Stimulated activated CD4-positive, alpha-beta T cell treated with anti-CD3 and anti-CD28 coated beads, Interleukin-15, amount 100 ng/mL, for 24 hours (primary cell): ENCODE results near the gene GRK6.

ENCODE experiments used
- DNase-seq: peaks from one replicate; pipeline ENCODE4 v3.0.0-alpha.2; 2020

GRK6 gene

DNA sequence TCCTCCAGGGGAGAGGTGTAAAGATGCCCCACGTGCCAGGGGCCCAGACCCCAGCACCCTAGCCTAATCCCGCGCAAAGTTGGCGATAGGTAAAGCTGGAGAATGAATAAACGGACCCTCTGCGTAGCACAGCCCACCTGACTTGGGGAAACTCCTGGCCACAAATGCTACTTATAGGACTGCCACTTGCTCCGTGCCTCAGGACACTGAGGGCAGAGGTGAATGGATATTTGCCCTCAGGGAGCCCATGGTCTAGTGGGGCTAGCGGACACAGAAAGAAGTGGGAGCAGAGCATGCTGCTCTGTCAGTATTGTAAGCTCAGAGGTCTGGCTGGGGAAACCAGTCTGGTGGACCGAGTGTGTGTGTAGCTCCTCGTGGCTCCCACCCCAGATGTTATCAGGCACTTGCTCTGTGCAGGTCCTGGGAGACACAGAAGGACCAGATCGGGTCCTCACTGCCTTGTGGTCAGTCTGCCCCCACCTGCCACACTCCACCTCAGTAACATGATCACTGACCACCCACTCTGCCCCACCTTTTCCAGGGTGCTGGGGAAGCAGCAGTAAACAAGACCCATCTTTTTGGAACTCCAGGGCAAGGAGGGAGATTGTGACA lies 841 bp downstream of the GRK6 start:
- peak; percentile 32 for DNase-seq

- peak; percentile 64 for DNase-seq
These were observed 1.6 kb downstream of the GRK6 start for GRCh38 chr5:177427919-177428573.

DNA sequence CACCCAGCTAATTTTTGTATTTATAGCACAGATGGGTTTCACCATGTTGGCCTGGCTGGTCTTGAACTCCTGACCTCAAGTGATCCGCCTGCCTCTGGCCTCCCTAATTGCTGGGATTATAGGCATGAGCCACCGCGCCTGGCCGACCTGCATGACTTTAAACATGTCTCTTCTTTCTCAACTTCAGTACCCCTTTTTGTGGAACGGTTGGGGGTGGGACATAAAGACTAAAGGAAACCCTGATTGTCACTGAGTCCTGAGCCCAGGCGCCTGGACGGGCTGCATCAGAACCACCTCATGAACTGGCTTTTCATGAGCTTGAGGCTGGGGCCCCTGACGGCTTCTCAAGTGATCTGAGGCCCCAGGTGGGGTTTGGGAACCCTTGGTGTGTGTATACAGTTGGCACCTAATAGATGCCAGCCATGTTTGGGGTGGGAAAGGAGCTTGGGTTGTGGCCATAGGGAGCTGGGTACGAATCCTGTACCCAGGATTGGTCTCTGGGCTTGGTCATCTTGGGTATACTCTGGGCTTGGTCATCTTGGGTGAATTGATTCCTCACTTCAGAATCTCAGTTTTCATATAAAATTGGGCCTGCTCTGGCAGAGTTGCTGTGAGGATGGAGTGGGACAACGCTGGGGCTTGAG lies 2.2 kb downstream of the GRK6 start:
- peak; percentile 36 for DNase-seq

DNA sequence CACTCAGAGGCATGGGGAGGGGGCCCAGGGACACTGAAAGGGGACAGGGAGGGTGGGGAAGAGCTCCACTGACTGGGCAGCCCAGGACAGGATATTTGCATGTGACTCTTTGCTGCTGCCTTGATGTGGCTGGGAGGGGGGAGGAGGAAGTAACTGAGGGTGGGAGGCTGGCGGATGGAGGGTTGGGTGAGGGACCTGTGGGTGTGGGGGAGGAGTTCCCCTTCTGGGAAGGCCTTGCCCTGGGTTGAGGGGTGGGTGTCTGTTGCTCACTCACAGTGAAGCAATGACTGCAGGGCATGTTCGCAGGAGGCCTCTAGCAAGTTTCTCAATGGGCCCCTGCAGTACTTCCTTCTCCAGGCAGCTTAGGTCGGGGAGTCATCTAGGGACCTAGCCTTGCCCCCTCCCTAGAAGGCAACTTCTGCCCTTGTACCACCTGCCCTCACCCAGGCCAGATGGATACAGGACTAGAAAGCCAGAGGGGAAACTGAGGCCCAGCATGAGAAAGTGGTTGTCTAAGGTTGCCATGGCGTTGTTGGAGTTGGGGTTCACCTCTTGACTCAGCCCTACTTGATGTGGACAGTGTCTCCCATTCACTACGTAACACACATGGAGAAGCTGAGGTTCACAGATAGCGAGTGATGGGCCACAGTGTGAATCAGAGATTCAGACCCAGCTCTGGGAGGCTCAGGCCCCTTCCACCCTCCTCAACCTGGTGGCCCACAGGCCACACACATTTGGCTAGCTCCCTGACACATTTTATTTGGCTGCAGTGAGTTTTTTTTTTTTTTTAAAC lies 3.0 kb downstream of the GRK6 start:
- peak; percentile 95 for DNase-seq

DNA sequence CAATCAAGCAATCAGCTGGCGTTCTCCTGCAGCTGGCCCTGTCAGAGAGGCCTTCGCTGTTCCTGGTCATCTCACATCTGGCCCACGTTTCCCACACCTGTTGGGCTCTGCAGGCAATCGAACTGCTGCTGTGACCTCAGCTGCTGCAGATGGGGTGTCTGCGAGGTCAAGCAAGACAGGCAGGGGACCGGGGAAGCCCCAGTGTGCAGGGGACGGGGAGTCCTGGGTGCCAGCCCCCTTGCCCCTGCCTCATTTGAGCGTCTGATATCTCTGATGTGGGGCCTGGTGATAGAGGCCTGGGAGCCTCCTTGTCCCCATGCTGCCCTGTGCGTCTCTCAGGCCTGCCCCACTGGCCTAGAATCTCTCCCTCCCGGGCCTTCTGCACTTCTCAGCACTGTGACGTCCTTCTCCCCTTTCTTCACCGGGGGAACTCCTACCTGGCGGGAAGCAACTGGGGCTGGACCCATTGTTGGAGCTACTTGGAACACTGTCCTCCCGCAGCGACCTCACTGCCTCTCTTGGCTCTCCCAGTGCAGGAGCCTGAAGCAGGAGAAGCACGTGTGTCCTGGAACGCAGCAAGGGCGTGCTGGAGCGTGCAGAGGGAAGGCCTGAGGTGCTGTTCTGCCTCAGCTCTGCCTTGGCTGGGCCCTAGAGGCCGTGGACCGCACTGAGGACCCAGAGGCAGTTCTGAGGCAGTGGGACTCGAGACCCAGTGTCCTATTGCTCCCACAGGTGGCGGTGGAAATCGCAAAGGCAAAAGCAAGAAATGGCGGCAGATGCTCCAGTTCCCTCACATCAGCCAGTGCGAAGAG lies 3.9 kb downstream of the GRK6 start:
- peak; percentile 27 for DNase-seq

GRCh38 chr5:177430972-177431316 lies 4.5 kb downstream of the GRK6 start:
- DNase-seq: peak; percentile 40

DNA sequence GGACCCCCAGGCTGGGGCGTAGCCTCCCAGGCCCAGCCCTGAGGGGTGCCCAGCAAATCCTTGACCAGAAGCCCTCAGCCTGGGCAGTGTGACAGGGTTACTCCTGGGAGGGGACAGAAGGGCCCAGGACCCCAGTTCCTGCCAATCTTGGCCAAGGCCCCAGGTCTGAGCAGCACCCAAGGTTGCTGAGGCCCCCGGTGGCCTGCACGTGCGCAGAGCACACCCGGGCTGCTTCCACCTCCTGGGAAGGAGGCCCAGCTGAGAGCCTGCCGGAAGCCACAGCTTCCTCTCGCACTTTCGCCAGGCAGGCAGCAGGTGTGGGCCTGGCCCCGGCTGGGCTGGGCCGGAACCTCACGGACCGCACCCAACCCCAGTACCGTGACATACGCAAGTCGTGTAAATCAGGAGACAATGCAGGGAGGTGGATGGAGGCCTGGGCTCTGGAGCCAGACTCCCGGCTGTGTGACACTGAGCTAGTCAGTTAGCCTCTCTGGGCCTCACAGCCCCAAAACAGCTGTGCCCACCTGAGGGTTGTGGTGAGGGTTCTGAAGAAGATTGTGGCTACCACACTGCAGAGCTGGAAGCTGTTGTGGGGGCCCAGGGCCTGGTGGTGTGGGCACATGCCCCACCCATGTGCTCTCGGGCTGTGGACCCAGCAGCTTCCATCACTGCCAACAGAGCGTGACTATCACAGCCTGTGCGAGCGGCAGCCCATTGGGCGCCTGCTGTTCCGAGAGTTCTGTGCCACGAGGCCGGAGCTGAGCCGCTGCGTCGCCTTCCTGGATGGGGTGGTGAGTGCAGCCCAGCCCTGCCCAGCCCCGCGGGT lies 5.1 kb downstream of the GRK6 start:
- DNase-seq: peak; percentile 86

GRCh38 chr5:177432143-177432838 lies 5.8 kb downstream of the GRK6 start:
- DNase-seq: peak; percentile 77

DNA sequence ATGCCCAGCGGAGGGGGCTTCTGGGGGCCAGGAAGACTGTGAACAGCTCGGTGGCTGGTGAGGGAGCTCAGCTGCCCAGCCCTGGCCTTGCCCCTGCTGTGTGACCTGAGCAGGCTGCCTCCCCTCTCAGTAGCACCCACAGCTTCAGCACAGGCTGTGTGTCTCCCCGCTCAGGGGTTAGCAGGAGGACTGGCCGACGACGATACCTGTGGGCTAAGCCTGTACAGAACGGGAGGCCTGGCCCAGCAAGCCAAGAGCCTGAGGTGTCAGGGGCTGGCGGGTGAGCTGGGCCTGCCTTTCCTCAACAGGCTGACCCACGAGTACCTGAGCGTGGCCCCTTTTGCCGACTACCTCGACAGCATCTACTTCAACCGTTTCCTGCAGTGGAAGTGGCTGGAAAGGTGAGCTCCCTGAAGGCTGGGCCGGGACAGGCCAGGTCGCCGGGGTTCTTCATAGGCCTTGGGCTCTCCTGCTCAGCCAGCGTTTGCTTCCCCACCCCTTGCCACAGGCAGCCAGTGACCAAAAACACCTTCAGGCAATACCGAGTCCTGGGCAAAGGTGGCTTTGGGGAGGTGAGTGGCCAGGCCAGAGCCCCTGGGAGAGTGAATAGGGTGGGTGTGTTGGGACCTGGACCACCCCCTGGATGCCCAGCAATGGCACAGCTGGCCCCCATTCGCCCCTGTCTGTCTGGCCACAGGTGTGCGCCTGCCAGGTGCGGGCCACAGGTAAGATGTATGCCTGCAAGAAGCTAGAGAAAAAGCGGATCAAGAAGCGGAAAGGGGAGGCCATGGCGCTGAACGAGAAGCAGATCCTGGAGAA lies 6.6 kb downstream of the GRK6 start:
- DNase-seq: no peak

DNA sequence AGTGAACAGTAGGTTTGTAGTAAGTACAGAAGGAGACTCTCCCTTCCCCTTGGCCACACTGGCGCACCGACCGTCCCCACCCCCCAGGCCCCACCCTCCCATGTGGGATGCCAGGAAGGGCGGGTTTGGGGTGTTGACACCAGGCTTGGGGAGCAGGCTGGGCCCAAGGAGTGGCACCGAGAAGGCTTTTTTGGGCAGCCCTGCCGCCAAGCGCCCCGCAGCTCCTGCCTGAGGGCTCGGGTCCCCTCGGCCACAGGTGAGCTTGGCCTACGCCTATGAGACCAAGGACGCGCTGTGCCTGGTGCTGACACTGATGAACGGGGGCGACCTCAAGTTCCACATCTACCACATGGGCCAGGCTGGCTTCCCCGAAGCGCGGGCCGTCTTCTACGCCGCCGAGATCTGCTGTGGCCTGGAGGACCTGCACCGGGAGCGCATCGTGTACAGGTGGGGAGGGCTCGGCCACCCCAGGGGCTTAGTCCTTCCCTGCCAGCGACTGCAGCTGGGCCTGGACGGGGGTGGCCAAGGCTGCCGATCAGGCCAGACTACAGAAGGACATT lies 7.3 kb downstream of the GRK6 start:
- no peak for DNase-seq

- peak; percentile 83 for DNase-seq
These were observed 8.0 kb downstream of the GRK6 start for GRCh38 chr5:177434437-177434836.

GRCh38 chr5:177434942-177435738 lies 8.7 kb downstream of the GRK6 start:
- DNase-seq: no peak

DNA sequence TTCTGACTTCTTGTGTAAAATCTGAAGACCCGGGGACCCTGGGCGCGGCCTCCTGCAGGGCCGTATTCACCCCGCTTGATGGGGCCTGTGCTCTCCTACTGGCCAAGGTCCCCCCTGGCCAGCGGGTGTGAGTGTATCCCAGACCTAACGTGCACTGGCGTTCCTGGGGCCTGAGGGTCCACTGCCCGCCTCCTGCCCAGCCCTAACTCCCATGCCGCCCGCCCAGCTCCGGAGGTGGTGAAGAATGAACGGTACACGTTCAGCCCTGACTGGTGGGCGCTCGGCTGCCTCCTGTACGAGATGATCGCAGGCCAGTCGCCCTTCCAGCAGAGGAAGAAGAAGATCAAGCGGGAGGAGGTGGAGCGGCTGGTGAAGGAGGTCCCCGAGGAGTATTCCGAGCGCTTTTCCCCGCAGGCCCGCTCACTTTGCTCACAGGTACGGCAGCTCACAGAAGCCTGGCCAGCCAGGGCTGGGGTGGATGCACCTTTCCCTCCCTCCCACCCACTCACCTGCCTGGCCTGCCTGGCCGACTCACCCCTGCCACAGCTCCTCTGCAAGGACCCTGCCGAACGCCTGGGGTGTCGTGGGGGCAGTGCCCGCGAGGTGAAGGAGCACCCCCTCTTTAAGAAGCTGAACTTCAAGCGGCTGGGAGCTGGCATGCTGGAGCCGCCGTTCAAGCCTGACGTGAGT lies 9.5 kb downstream of the GRK6 start:
- DNase-seq: no peak

DNA sequence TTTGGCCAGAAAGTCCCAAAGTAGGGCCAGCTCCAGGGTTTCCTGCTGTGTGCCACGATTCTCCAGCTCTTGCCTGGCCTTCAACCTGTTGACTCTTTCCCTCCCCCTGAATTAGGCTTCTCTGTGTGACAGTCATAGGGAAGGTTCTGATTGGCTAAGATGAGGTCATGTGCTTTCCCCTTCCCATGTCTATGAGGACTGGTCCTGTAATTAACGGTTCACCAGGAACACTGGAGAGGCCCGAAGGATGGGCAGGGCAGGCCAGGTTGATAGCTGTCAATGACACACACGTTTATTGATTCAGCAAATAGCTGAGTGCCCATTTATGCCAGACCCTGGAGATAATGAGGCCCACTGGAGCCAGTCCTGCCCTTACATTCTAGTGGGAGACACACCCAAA lies 11.1 kb downstream of the GRK6 start:
- DNase-seq: no peak

DNA sequence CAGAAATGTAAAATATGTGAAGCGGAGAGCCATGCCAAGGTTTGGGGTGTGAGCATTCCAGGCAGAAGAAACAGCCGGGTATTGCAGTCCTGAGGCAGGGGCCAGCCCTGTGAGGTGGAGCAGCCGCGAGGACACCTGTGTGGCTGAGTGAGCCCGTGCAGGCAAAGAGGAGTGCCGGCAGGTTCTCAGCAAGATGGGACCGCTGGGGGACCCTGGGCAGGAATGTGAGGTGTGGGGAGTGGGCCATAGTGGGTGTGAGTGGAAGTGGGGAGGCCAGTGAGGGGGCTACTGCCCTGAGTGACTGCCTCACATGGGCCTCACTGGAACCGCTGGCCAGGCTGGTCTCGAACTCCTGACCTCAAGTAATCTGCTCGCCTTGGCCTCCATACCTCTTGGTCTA lies 12.0 kb downstream of the GRK6 start:
- DNase-seq: no peak

- DNase-seq: no peak
These were observed 13.1 kb downstream of the GRK6 start for GRCh38 chr5:177439518-177440053.

DNA sequence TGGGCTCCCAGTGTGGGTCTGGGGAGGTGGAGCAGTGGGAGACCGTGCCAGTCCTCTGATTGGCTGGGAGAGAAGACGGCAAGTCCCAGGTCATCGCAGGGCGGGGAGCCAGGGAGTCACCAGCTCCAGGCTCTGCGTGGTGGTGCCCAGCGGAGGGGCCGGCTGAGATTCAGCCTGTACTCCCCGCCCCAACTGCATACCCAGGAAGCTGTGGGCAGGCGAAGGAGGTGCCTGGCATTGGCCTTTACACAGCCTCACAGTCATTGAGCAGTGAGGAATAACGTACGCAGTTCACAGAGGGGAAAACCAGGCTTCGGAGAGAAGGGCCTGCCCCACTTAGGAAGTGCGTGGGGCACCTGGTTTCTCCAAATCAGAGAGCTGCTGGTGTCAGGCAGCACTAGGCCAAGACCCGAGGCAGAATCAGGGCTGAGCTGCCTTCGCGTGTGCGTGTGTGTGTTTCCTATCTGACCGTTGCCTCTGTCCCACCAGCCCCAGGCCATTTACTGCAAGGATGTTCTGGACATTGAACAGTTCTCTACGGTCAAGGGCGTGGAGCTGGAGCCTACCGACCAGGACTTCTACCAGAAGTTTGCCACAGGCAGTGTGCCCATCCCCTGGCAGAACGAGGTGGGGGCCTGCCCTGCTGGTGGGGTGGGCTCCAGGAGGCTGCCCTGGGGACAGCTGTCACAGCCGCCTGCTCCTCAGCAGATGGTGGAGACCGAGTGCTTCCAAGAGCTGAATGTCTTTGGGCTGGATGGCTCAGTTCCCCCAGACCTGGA lies 13.9 kb downstream of the GRK6 start:
- peak; percentile 68 for DNase-seq
